Heart left ventricle (tissue), 16 donors: ENCODE results near the gene ARL3. TPM values are rescaled to one million over a fixed set of nuclear protein-coding genes. Genes with fewer than 3 reads are reported as not detected.

Source experiments
- ATAC-seq, 4 donors: fragments of 200-7000 bp; cut with Tn5 transposase; one replicate each; pipeline ENCODE4 v1.9.1; 2020 to 2022; ENCODE audit warnings: moderate library complexity in 4 of 4, mild to moderate bottlenecking in 3 of 4, moderate number of reproducible peaks in 1 of 4
- DNase-seq, 5 donors: peaks; one replicate each; pipeline ENCODE4 v3.0.0-alpha.2; 2020
- H3K27ac ChIP-seq, 12 donors: fragments of 200-600 bp; sonication (generic) in 4 of 12; one replicate each; pipeline versions ENCODE4 v1.5.0 to v1.8.0; 2016 to 2022; ENCODE audit warnings: mild to moderate bottlenecking in 2 of 12
- H3K27me3 ChIP-seq, 9 donors: fragments of 200-600 bp; sonication (generic) in 2 of 9; one replicate each; pipeline versions ENCODE4 v1.5.1 to v1.8.0; 2016 to 2022; ENCODE audit warnings: mild to moderate bottlenecking in 3 of 9
- H3K36me3 ChIP-seq, 9 donors: fragments of 200-600 bp; sonication (generic) in 2 of 9; one replicate each; pipeline versions ENCODE4 v1.5.0 to v1.8.0; 2018 to 2022; ENCODE audit warnings: mild to moderate bottlenecking in 2 of 9
- H3K4me1 ChIP-seq, 12 donors: fragments of 200-600 bp; sonication (generic) in 4 of 12; one replicate each; pipeline versions ENCODE4 v1.5.0 to v1.8.0; 2016 to 2022; ENCODE audit warnings: mild to moderate bottlenecking in 3 of 12
- H3K4me3 ChIP-seq, 12 donors: fragments of 200-600 bp; sonication (generic) in 4 of 12; one replicate each; pipeline versions ENCODE4 v1.5.0 to v1.8.0; 2017 to 2022; ENCODE audit warnings: mild to moderate bottlenecking in 9 of 12, moderate library complexity in 4 of 12
- H3K9me3 ChIP-seq, 12 donors: fragments of 200-600 bp; sonication (generic) in 4 of 12; one replicate each; pipeline versions ENCODE4 v1.5.0 to v1.8.0; 2016 to 2022; ENCODE audit warnings: mild to moderate bottlenecking in 1 of 12
- POLR2A ChIP-seq, 2 donors: fragments of 450-650 bp; IDR thresholded peaks; one replicate each; pipeline ENCODE4 v1.6.1; 2017; ENCODE audit warnings: antibody characterized with exemption in 2 of 2, mild to moderate bottlenecking in 2 of 2, moderate library complexity in 2 of 2
- WGBS, 4 donors: extraction: QIAGEN DNeasy Blood & Tissue Kit in 2 of 4; methylation state at CpG; one replicate each; pipeline versions ENCODE4 v1.1.5 to v1.1.7; 2013 to 2018; 5-methylcytosine and 5-hydroxymethylcytosine counted together
- intact Hi-C, 10 donors: fragments of 100-400 bp; cut with DNase I; formaldehyde crosslinking; loops; one replicate each; pipeline versions ENCODE4 v1.11.1 to v1.14.2; 2022
- polyA plus RNA-seq, 2 donors: library from polyadenylated mRNA; stranded (reverse); fragments of 200-250 nt; gene quantifications; one replicate each; pipeline ENCODE4 v1.2.3, GENCODE V29; 2013
- total RNA-seq, 9 donors: library from RNA; depleted of rRNA in 2 of 9; stranded (reverse); fragments of >200 nt in 2 of 9; fragmentation: NEBNext Ultra II Directional in 3 of 9; extraction: Animal tissue kit (Norgen Biotek cat#: 25700) in 3 of 9; gene quantifications; one replicate each; pipeline versions ENCODE4 v1.1.0 to v1.2.4, GENCODE V29; 2016 to 2023
- TF ChIP-seq, protein P1 (sequence below), 12 donors: fragments of 200-600 bp; sonication (generic) in 4 of 12; IDR thresholded peaks; one replicate each; pipeline versions ENCODE4 v1.5.0 to v1.8.0; 2018 to 2022; ENCODE audit warnings: antibody characterized with exemption in 12 of 12, mild to moderate bottlenecking in 5 of 12
- donor health status: ischemic (EF 13 %, LVEDD 7.1; RV severe dilation, severe dysfunction).
- donor health status: healthy with polysubstance abuse.
- donor health status: DM: no; HTN: yes; CAD: no.
- donor health status: DM: no; HTN: no; CAD: no.
- donor health status: ischemic (EF 25% LVEDD 6.9; RV normal size, moderate dysfunction).
- donor health status: ischemic (EF 25% LVEDD 5.7; RV mildly dilated, moderate dysfunction).
- donor health status: healthy.
- donor health status: DM: yes; HTN: yes; CAD: no.
- donor health status: ischemic (EF 35%, LVEDD 5.7; RV mildly dilated, moderate dysfunction).
- donor health status: nonischemic (EF 11% LVEDD 7.7; RV severe dilation, severe dysfunction).
- donor health status: DM: yes; HTN: yes; CAD: no.
- donor health status: PGD.
- donor health status: ischemic (EF 29% LVEDD 5.4; RV normal size, mild dysfunction).
- donor health status: nonischemic (EF 23%, LVEDD 6.1; RV moderate dilation, normal function).

Gene ARL3
- total and polyA plus RNA-seq, 11 donors: 5.8 to 19.3 (median 12.6) TPM

DNA sequence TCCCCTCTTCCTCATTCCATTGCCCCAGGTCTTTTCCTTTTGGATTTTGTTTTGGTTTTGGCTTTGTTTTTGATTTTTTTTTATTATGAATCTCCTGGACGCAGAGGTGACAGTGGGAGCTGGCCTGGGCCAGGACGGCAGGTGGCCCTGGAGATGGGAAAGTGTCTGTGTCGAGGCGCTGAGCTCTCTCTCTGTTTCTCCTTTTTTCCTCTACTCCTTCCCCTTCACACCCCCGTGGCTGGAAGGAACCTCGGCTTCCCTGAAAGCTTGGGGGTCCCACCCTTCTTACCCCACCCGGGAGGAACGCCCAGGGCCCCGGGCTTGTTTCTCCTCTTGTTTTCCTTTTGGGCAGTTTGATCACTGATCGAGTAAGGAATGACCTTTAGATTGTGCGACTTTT lies 56.7 kb downstream of the ARL3 start:
- Histone ChIP-seq H3K27ac (peak overlapping the region in 11 of 12 donors; percentile 29 to 75 (median 53)), H3K36me3 (peaks cover 2 to 69% (median 62%) of the 10 kb centered on the region in 9 donors)
- TF ChIP-seq POLR2A (IDR thresholded peaks at IDR 0.05): no peak
- TF ChIP-seq, protein P1, sequence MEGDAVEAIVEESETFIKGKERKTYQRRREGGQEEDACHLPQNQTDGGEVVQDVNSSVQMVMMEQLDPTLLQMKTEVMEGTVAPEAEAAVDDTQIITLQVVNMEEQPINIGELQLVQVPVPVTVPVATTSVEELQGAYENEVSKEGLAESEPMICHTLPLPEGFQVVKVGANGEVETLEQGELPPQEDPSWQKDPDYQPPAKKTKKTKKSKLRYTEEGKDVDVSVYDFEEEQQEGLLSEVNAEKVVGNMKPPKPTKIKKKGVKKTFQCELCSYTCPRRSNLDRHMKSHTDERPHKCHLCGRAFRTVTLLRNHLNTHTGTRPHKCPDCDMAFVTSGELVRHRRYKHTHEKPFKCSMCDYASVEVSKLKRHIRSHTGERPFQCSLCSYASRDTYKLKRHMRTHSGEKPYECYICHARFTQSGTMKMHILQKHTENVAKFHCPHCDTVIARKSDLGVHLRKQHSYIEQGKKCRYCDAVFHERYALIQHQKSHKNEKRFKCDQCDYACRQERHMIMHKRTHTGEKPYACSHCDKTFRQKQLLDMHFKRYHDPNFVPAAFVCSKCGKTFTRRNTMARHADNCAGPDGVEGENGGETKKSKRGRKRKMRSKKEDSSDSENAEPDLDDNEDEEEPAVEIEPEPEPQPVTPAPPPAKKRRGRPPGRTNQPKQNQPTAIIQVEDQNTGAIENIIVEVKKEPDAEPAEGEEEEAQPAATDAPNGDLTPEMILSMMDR (IDR thresholded peaks at IDR 0.05): no peak

DNA sequence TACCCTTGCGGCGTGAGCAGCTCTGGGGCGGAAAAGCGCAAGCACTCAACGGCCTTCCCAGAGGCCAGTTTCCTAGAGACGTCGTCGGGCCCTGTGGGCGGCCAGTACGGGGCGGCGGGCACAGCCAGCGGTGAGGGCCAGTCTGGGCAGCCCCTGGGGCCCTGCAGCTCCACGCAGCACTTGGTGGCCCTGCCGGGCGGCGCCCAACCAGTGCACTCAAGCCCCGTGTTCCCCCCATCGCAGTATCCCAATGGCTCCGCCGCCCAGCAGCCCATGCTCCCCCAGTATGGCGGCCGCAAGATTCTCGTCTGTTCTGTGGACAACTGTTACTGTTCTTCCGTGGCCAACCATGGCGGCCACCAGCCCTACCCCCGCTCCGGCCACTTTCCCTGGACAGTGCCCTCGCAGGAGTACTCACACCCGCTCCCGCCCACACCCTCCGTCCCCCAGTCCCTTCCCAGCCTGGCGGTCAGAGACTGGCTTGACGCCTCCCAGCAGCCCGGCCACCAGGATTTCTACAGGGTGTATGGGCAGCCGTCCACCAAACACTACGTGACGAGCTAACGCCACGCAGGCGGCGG lies 57.3 kb downstream of the ARL3 start:
- DNase-seq (peak in 1 of 5 donors; percentile 64), ATAC-seq (no peak)
- WGBS, 4 donors: 90 to 92% (median 92%) methylated on average over 39 to 42 of the region's 42 CpGs
- no peaks in the 10 kb centered on the region for H3K27me3 ChIP-seq
- intact Hi-C loops: loop anchor here in 1 of 10 donors (1.0 kb wide), 1 partner anchor 11 kb away; no protein-coding TSS in a partner anchor
- peaks cover 2 to 73% (median 64%) of the 10 kb centered on the region in 9 donors for H3K36me3 ChIP-seq
- peaks cover 4 to 78% (median 50%) of the 10 kb centered on the region in 12 donors for H3K4me1 ChIP-seq
- no peaks in the 10 kb centered on the region for H3K9me3 ChIP-seq
- peak overlapping the region in 9 of 12 donors; percentile 29 to 75 (median 57) for H3K27ac ChIP-seq
- no peak overlapping the region for H3K4me3 ChIP-seq
- TF ChIP-seq, protein P1 (IDR thresholded peaks at IDR 0.05): no peak
- TF ChIP-seq POLR2A (IDR thresholded peaks at IDR 0.05): no peak

More for the DNA sequence above, 56.7 kb downstream of the ARL3 start:
- no peaks in the 10 kb centered on the region for H3K9me3 ChIP-seq
- H3K27me3 ChIP-seq: no peaks in the 10 kb centered on the region
- H3K4me3 ChIP-seq: no peak overlapping the region
- ATAC-seq (no peak), DNase-seq (peak in 1 of 5 donors; percentile 42)
- intact Hi-C loops: no loop called here
- H3K4me1 ChIP-seq: peaks cover 4 to 73% (median 46%) of the 10 kb centered on the region in 12 donors
- 53 to 69% (median 64%) methylated on average over 11 of the region's 11 CpGs for WGBS, 4 donors

DNA sequence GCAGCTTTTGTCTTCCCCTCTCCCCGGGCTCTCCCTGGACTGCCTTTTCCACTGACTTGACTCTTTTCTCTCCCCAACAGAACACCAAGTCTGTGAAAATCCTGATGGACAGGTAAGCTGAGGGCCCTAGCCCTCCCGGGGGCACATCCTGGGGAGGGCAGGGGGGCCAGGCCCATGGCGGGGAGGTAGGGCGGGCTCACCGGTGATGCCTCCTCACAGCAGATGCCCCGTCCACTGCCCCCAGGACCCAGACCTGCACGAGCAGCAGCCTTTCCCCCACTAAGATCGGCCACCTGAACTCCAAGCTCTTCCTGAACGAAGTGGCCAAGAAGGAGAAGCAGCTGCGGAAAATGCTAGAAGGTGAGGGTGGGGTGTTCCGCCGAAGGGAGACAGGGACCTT lies 58.2 kb downstream of the ARL3 start:
- 85 to 94% (median 90%) methylated on average over 6 to 12 of the region's 12 CpGs for WGBS, 4 donors
- intact Hi-C loops: loop anchor here in 1 of 10 donors (1.0 kb wide), 1 partner anchor 10 kb away; no protein-coding TSS in a partner anchor
- H3K9me3 ChIP-seq: no peaks in the 10 kb centered on the region
- H3K4me3 ChIP-seq: no peak overlapping the region
- no peaks in the 10 kb centered on the region for H3K27me3 ChIP-seq
- H3K4me1 ChIP-seq: peaks cover 7 to 78% (median 51%) of the 10 kb centered on the region in 12 donors
- H3K36me3 ChIP-seq: peaks cover 2 to 80% (median 73%) of the 10 kb centered on the region in 9 donors
- no peak overlapping the region for H3K27ac ChIP-seq
- peak in 1 of 5 donors; percentile 42 for DNase-seq
- TF ChIP-seq, protein P1 (IDR thresholded peaks at IDR 0.05): no peak
- TF ChIP-seq POLR2A (IDR thresholded peaks at IDR 0.05): no peak
- no peak for ATAC-seq

DNA sequence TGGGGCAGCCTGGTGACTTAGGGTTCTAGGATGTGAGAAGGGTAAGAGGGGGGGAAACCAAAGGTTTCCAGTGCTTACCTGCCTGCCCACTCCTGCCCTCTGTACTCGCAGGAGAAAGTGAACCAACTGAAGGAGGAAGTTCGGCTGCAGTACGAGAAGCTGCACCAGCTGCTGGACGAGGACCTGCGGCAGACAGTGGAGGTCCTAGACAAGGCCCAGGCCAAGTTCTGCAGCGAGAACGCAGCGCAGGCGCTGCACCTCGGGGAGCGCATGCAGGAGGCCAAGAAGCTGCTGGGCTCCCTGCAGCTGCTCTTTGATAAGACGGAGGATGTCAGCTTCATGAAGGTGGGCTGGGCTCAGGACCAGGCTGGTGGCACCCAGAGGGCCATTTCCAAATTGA lies 59.2 kb downstream of the ARL3 start:
- Histone ChIP-seq H3K4me1 (peaks cover 13 to 78% (median 54%) of the 10 kb centered on the region in 12 donors), H3K9me3 (no peaks in the 10 kb centered on the region), H3K4me3 (no peak overlapping the region), H3K27me3 (no peaks in the 10 kb centered on the region), H3K27ac (no peak overlapping the region), H3K36me3 (peaks cover 2 to 80% (median 74%) of the 10 kb centered on the region in 9 donors)
- DNase-seq (peak in 3 of 5 donors; percentile 20 to 38 (median 28)), ATAC-seq (no peak)
- TF ChIP-seq, protein P1 (IDR thresholded peaks at IDR 0.05): no peak
- no peak for TF ChIP-seq POLR2A (IDR thresholded peaks at IDR 0.05)
- WGBS, 4 donors: 88 to 93% (median 90%) methylated on average over 12 of the region's 12 CpGs
- intact Hi-C loops: no loop called here
